GM21576 (cell line): Measurements from ENCODE around the gene ARF3.
A peak's percentile ranks its signal among the peaks of the same experiment; 100 is the strongest.
"Not testable (repeated sequence)": the region's sequence is repeated elsewhere in the genome, so short reads cannot be mapped to it uniquely, and the experiment has no call there.

Experiments
- ATAC-seq: cut with Tn5 transposase; IDR thresholded peaks from one replicate; pipeline ENCODE4 v1.9.1; 2021; ENCODE audit warnings: mild to moderate bottlenecking, moderate library complexity; ENCODE audit not compliant: unreplicated experiment

Gene ARF3

DNA sequence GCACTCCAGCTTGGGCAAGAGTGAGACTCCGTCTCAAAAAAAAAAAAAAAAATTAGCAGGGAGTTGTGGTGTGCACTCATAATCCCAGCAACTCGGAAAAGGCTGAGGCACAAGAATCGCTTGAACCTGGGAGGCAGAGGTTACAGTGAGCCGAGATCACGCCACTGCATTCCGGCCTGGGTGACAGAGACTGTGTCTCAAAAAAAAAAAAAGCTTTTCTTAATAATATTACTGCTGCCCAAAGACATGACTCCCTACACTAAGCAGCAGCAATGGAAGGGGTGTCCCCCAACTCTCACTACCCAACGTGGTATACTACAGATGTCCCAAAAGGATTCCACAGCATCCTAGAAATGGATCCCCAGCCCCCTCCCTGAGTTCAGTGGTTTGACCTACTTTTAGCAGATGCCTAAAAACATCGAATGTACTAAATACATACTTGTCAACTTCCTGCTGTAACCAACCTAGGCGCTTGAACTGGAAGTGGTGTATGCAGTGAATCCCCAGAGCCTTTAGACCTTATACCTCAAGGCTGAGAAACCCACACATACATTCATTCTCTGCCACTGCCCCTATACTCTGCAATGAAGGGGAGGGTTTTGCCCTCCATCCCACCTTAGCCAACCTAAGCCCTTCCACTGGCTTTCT lies 23.5 kb downstream of the ARF3 start:
- ATAC-seq = no peak

DNA sequence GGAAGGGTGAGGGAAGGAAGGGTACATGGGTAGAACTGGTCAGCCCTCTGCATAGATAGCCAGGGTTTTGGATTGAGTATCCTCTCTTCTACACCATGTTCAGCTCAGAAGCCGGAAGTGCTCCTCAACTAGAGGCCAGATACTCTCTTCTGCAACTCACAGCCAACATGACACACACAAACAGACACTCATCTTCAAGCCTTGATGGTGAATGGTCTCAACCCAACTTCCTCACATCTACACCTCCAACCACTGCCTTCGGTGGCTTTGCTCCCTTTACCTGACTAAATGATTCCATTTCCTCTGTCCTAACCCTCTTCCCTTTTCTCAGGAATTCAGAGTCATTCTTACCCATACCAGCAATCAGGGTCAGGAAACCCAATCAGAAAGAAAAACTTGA lies 24.4 kb downstream of the ARF3 start:
- no peak for ATAC-seq

- ATAC-seq = no peak
These were observed 26.8 kb downstream of the ARF3 start for GRCh38 chr12:48930475-48930874.

DNA sequence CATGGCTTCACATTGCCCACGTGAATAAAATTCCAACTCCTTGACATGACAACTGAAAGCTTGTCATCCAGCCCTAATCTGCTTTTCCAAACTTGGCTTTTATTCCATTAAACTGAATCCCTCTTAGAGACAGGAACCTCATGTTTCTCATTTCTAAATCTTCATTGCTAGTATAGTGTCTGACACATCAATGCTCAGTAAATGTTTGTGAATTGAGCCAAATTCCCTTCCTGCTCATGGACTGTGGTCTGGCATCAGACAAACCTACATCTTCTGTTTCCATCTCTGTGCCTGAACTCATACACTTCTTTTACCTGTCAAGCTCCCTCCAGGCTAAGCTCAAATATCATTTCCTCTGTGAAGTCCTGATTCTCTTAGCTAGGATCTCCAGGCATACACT lies 27.7 kb downstream of the ARF3 start:
- no peak for ATAC-seq

GRCh38 chr12:48927261-48927660 lies 30.0 kb downstream of the ARF3 start:
- ATAC-seq = no peak

DNA sequence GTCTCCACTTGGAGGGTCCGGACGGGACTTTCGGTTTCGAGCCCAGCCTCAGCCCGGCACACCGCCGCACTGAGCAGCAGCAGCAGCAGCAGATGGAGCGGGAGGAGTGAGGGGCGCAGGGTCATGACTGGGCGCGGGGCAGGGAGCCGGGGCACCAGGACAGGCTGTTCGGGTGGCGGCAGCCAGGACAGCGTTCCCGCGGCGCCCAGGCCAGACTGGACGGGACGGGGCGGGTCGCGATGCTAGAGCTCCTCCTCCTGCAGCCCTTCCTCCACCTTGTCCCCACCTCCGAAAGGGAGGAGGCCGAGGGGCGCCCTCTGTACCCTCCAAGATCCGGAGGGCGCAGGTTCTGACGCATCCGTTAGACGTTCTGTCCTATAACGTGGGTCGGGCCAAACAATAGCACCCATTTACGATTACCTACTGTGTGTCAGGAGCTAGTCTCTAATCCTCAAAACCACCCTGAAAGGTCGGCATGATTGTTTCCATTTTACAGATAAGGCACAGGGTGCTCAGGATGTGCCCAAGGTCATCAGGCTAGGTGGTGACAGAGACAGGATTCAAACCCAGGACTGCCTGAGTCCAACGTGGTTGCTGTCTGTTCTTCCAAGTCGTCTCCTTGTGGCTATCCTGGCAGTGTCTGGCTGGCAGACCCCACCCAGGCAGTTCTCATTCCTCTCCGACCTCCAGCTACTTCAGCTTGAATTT lies 31.8 kb downstream of the ARF3 start, which contains the start of gene FKBP11:
Gene FKBP11 (minus strand): TSS at position 189 of the 708 bp plus-strand sequence. CDS start 64 bp downstream, at position 125.
- peak; percentile 62 for ATAC-seq

DNA sequence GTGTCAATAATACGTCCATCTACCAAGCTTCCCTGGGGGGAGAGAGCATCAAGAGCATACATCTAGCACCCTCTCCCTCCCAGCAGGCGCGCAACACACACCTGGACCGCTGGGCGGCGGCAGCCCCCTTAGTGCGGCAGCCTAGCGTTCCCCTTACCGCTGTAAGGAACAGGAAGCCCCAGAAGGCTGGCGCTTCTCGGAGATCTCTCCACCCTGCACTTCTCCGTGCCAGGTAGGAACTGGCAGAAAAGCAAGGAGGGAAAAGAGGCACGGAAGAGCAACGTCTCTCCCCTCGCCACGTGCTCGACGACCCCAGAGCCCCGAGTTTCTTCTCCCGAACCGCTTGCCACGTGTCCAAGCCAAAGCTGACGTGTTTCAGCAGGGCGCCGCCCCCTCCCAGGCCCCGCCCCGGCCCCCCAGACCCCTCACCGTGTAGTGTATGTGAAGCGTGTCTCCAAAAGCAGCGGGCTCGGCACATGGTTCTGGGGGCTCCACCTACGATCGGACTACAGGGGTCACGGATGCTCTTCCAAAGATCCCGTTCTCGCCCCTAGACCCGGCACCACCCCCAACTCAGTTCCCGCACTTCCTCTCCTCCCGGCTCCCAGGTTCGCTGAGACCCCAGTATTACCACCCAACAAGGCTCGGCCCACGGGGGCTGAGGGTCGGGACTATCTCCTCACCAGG lies 32.5 kb downstream of the ARF3 start:
- peak; percentile 81 for ATAC-seq

- ATAC-seq = no peak
These were observed 34.2 kb downstream of the ARF3 start for GRCh38 chr12:48923117-48923516.

GRCh38 chr12:48917857-48918537 lies 39.3 kb downstream of the ARF3 start:
- ATAC-seq = no peak

DNA sequence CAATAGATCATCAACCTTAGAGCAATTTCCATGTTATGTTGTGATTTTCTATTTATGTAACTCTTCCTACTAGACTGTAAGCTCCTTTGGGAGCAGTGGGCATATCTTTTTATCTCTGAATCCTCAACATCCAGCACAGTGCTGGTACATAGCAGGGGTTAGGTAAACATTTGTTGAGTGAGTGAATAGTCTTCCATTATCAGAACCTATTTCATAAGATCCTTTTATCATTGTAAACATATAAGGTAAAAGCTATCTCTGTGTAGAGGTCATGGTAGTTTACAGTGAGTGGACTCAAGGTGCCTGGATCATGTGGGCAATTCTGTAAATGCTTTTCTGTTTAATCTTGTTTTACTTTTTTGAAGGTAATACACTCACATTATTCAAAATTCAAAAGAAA lies 47.1 kb downstream of the ARF3 start:
- no peak for ATAC-seq

GRCh38 chr12:48909698-48910097 lies 47.6 kb downstream of the ARF3 start:
- ATAC-seq = not testable (repeated sequence)

GRCh38 chr12:48907245-48907644 lies 50.0 kb downstream of the ARF3 start:
- ATAC-seq = no peak

DNA sequence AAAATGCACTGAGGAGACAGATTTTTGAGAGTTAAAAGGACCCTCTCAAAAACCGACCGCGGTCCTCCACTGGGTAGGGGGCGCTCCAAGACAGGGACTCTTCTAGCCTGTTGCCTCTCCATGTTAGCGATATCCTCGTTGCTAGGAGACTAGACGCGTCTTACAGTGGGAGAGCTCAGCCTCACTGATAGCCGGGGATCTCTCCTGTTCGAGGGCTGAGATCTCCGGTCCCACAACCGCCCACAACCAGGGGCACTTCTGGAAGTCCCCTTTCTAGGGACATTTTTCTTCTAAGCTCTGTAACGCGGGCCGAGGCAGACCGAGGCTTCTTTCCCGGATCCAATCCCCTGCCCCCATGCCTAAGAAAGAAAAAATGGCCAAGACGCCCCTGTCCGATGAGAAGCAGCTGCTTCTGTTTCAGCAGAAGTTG lies 53.3 kb downstream of the ARF3 start:
- ATAC-seq = peak; percentile 72

- ATAC-seq = no peak
These were observed 53.8 kb downstream of the ARF3 start for GRCh38 chr12:48903363-48903981.

GRCh38 chr12:48901278-48901677 lies 56.0 kb downstream of the ARF3 start:
- ATAC-seq = peak; percentile 50

- no peak for ATAC-seq
These were observed 57.6 kb downstream of the ARF3 start for GRCh38 chr12:48899651-48900050.

DNA sequence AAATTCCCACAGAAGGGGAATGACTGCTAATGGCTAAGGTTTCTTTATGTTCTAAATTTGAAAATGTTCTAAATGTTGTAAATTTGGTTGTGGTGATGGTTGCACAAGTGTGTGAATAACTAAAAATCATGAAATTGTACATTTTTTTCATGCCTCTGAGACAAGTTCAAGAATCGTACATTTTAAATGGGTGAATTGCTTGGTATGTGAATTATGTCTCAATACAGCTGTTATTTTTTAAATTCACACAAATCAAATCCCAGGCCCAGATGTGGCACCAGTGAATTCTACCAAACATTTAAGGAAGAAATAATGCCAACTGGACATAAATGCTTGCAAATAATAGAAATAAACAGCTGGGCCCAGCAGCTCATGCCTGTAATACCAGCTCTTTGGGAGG lies 63.0 kb downstream of the ARF3 start:
- no peak for ATAC-seq

- no peak for ATAC-seq
These were observed 66.4 kb downstream of the ARF3 start for GRCh38 chr12:48890657-48891418.

- ATAC-seq = no peak
These were observed 67.6 kb downstream of the ARF3 start for GRCh38 chr12:48889679-48890078.
